Transverse colon (tissue), 4 donors: ENCODE data around the gene ATL2.

Experiments
- POLR2A ChIP-seq: fragments of 450-650 bp; IDR thresholded peaks from one replicate; pipeline ENCODE4 v1.6.1; 2016; ENCODE audit warnings: antibody characterized with exemption, mild to moderate bottlenecking, moderate library complexity
- POLR2AphosphoS5 ChIP-seq, 3 donors: sonication (generic); formaldehyde crosslinking; IDR thresholded peaks; one replicate each; pipeline ENCODE4 v1.6.1; 2016; ENCODE audit warnings: antibody characterized with exemption in 3 of 3
- TF ChIP-seq, protein P1 (sequence below), 5 experiments: fragments of 200-600 bp in 3 of 5; fragments of 450-650 bp in 2 of 5; sonication (generic) in 3 of 5; IDR thresholded peaks; 1 replicate in 2 of 5; 2 replicates in 3 of 5; pipeline ENCODE4 v1.5.1; 2016 to 2017; ENCODE audit warnings: antibody characterized with exemption in 5 of 5, inconsistent platforms in 3 of 5, mild to moderate bottlenecking in 2 of 5, moderate library complexity in 1 of 5

DNA sequence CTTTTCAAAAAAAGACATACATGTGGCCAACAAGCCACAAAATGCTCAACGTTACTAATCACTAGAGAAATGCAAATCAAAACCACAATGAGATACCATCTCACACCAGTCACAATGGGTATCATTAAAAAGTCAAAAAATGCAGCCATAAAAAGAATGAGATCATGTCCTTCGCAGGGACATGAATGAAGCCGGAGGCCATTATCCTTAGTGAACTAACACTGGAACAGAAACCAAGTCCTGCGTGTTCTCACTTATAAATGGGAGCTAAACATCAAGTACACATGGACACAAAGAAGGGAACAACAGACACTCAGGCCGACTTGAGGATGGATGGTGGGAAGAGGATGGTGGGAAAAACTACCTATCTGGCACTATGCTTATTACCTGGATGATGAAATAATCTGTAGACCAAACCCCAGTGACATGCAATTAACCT is 17.8 kb upstream of the ATL2 start:
- TF ChIP-seq, protein P1, sequence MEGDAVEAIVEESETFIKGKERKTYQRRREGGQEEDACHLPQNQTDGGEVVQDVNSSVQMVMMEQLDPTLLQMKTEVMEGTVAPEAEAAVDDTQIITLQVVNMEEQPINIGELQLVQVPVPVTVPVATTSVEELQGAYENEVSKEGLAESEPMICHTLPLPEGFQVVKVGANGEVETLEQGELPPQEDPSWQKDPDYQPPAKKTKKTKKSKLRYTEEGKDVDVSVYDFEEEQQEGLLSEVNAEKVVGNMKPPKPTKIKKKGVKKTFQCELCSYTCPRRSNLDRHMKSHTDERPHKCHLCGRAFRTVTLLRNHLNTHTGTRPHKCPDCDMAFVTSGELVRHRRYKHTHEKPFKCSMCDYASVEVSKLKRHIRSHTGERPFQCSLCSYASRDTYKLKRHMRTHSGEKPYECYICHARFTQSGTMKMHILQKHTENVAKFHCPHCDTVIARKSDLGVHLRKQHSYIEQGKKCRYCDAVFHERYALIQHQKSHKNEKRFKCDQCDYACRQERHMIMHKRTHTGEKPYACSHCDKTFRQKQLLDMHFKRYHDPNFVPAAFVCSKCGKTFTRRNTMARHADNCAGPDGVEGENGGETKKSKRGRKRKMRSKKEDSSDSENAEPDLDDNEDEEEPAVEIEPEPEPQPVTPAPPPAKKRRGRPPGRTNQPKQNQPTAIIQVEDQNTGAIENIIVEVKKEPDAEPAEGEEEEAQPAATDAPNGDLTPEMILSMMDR (IDR thresholded peaks at IDR 0.05): no peak
- no peak for TF ChIP-seq POLR2AphosphoS5 (IDR thresholded peaks at IDR 0.05)
- TF ChIP-seq POLR2A: no peak
